HG03097 (cell line): ENCODE data around the gene CYP26C1.
"Not testable (repeated sequence)": the region's sequence is repeated elsewhere in the genome, so short reads cannot be mapped to it uniquely, and the experiment has no call there.

Source experiments
- ATAC-seq: cut with Tn5 transposase; IDR thresholded peaks from one replicate; pipeline ENCODE4 v1.9.1; 2021; ENCODE audit not compliant: unreplicated experiment, low FRiP score

CYP26C1 gene

GRCh38 chr10:93075369-93076221 lies 15.0 kb downstream of the CYP26C1 start:
- ATAC-seq, result no peak

GRCh38 chr10:93076871-93077270 lies 16.3 kb downstream of the CYP26C1 start:
- no peak for ATAC-seq

- ATAC-seq, result no peak
Measured at GRCh38 chr10:93077860-93078337, 17.3 kb downstream of the CYP26C1 start.

GRCh38 chr10:93079663-93080349 lies 19.2 kb downstream of the CYP26C1 start:
- ATAC-seq, result no peak

GRCh38 chr10:93080350-93081046 lies 19.9 kb downstream of the CYP26C1 start:
- ATAC-seq, result no peak

GRCh38 chr10:93081318-93081717 lies 20.7 kb downstream of the CYP26C1 start:
- no peak for ATAC-seq

- no peak for ATAC-seq
Measured at GRCh38 chr10:93081834-93082233, 21.2 kb downstream of the CYP26C1 start.

GRCh38 chr10:93083743-93084539 lies 23.3 kb downstream of the CYP26C1 start:
- no peak for ATAC-seq

- no peak for ATAC-seq
Measured at GRCh38 chr10:93085272-93085859, 24.8 kb downstream of the CYP26C1 start.

GRCh38 chr10:93086289-93086688 lies 25.7 kb downstream of the CYP26C1 start:
- ATAC-seq, result no peak

- ATAC-seq, result no peak
Measured at GRCh38 chr10:93087846-93088245, 27.2 kb downstream of the CYP26C1 start.

- ATAC-seq, result no peak
Measured at GRCh38 chr10:93088466-93088865, 27.9 kb downstream of the CYP26C1 start.

GRCh38 chr10:93090619-93091018 lies 30.0 kb downstream of the CYP26C1 start:
- ATAC-seq, result no peak

GRCh38 chr10:93091960-93092359 lies 31.4 kb downstream of the CYP26C1 start:
- no peak for ATAC-seq

GRCh38 chr10:93095225-93095624 lies 34.6 kb downstream of the CYP26C1 start:
- ATAC-seq, result no peak

- no peak for ATAC-seq
Measured at GRCh38 chr10:93096901-93097300, 36.3 kb downstream of the CYP26C1 start.

- ATAC-seq, result no peak
Measured at GRCh38 chr10:93097386-93097785, 36.8 kb downstream of the CYP26C1 start.

GRCh38 chr10:93098816-93099215 lies 38.2 kb downstream of the CYP26C1 start:
- no peak for ATAC-seq

- no peak for ATAC-seq
Measured at GRCh38 chr10:93099670-93100069, 39.1 kb downstream of the CYP26C1 start.

- not testable (repeated sequence) for ATAC-seq
Measured at GRCh38 chr10:93101148-93101547, 40.5 kb downstream of the CYP26C1 start.
